Common myeloid progenitor, CD34-positive (primary cell): ENCODE results near the gene ENO1.
"Not testable (repeated sequence)": the region's sequence is repeated elsewhere in the genome, so short reads cannot be mapped to it uniquely, and the experiment has no call there.

Experiments
- CTCF ChIA-PET: fragments of 350-600 bp; sonication (Branson Sonifier 250); formaldehyde crosslinking; loops from one replicate; lab custom pipeline; 2021; ENCODE audit warnings: antibody characterized with exemption; lab: Charles Lee
- POLR2A ChIA-PET: fragments of 350-600 bp; sonication (Branson Sonifier 250); formaldehyde crosslinking; loops from one replicate; lab custom pipeline; 2021; ENCODE audit warnings: antibody characterized with exemption; lab: Charles Lee
- DNase-seq, 3 donors: peaks; one replicate each; pipeline versions ENCODE4 v3.0.0 to v3.0.0-alpha.2; 2013
- H3K27ac ChIP-seq, 2 experiments: 1 replicate in 1 of 2; 2 replicates in 1 of 2; pipeline ENCODE4 v1.7.0; 2013; ENCODE audit warnings: inconsistent platforms in 2 of 2, low read length in 2 of 2, mild to moderate bottlenecking in 2 of 2, low read depth in 1 of 2, moderate library complexity in 1 of 2; ENCODE audit not compliant: severe bottlenecking in 2 of 2, insufficient read depth in 1 of 2, poor library complexity in 1 of 2
- H3K27me3 ChIP-seq, 5 experiments: replicated peaks in 2 of 5; 1 replicate in 3 of 5; 2 replicates in 2 of 5; pipeline versions ENCODE4 v1.6.1 to v1.7.0; 2013; ENCODE audit warnings: low read length in 4 of 5, mild to moderate bottlenecking in 2 of 5, moderate library complexity in 2 of 5, inconsistent platforms in 1 of 5; ENCODE audit not compliant: insufficient read depth in 5 of 5, control insufficient read depth in 4 of 5
- H3K36me3 ChIP-seq, 4 experiments: 1 replicate in 2 of 4; 2 replicates in 2 of 4; pipeline versions ENCODE4 v1.6.1 to v1.7.0; 2013; ENCODE audit warnings: low read length in 3 of 4, control low read depth in 1 of 4, mild to moderate bottlenecking in 1 of 4; ENCODE audit not compliant: control insufficient read depth in 4 of 4, insufficient read depth in 4 of 4
- H3K4me1 ChIP-seq, 4 experiments: 1 replicate in 3 of 4; 2 replicates in 1 of 4; pipeline versions ENCODE4 v1.6.1 to v1.7.1; 2013; ENCODE audit warnings: low read length in 3 of 4, mild to moderate bottlenecking in 3 of 4, control low read depth in 1 of 4, inconsistent platforms in 1 of 4, moderate library complexity in 1 of 4; ENCODE audit not compliant: control insufficient read depth in 4 of 4, insufficient read depth in 4 of 4; ENCODE audit errors: control extremely low read depth in 1 of 4
- H3K4me3 ChIP-seq, 7 experiments: 1 replicate in 4 of 7; 2 replicates in 3 of 7; pipeline versions ENCODE4 v1.5.1 to v1.7.0; 2013; ENCODE audit warnings: mild to moderate bottlenecking in 7 of 7, low read length in 6 of 7, moderate library complexity in 6 of 7, inconsistent platforms in 2 of 7, low read depth in 2 of 7, control low read depth in 1 of 7; ENCODE audit not compliant: insufficient read depth in 4 of 7, control insufficient read depth in 1 of 7; ENCODE audit errors: extremely low read depth in 1 of 7
- H3K9me3 ChIP-seq, 5 experiments: 1 replicate in 4 of 5; 2 replicates in 1 of 5; pipeline versions ENCODE4 v1.6.1 to v1.7.1; 2013; ENCODE audit warnings: low read length in 4 of 5, mild to moderate bottlenecking in 2 of 5, inconsistent platforms in 1 of 5, low read depth in 1 of 5, moderate library complexity in 1 of 5; ENCODE audit not compliant: control insufficient read depth in 4 of 5, insufficient read depth in 2 of 5; ENCODE audit errors: control extremely low read depth in 1 of 5
- WGBS: methylation state at CpG from one replicate; pipeline ENCODE4 v1.1.5; 2013; ENCODE audit not compliant: insufficient coverage; 5-methylcytosine and 5-hydroxymethylcytosine counted together

The ENO1 gene

GRCh38 chr1:8908388-8909151 lies 30.1 kb upstream of the ENO1 start:
- Histone ChIP-seq H3K4me3 (no peak overlapping the region), H3K36me3 (no peaks in the 10 kb centered on the region), H3K27me3 (no peaks in the 10 kb centered on the region), H3K4me1 (peaks cover 0 to 2% (median 0%) of the 10 kb centered on the region in 4 experiments), H3K9me3 (no peaks in the 10 kb centered on the region), H3K27ac (no peak overlapping the region)
- peak in 2 of 3 donors; percentile 21 to 22 for DNase-seq
- CTCF ChIA-PET, result interaction anchor here (0.9 to 2.2 kb wide), 7 partner anchors 12 to 202 kb away, joined by 3 to 7 read pairs (median 4); no protein-coding TSS in a partner anchor
- WGBS, result 80% methylated on average over 13 of the region's 18 CpGs
- POLR2A ChIA-PET, result no interaction called here

- no peak for DNase-seq
- 79% methylated on average over 7 of the region's 9 CpGs for WGBS
- H3K4me3 ChIP-seq, result no peak overlapping the region
- no peaks in the 10 kb centered on the region for H3K36me3 ChIP-seq
- ChIA-PET POLR2A (no interaction called here), CTCF (no interaction called here)
- H3K27me3 ChIP-seq, result no peaks in the 10 kb centered on the region
- H3K9me3 ChIP-seq, result no peaks in the 10 kb centered on the region
- no peak overlapping the region for H3K27ac ChIP-seq
- H3K4me1 ChIP-seq, result peaks cover 0 to 2% (median 0%) of the 10 kb centered on the region in 4 experiments
These were observed 27.2 kb upstream of the ENO1 start for GRCh38 chr1:8905582-8906191.

- DNase-seq, result no peak
- H3K9me3 ChIP-seq, result no peaks in the 10 kb centered on the region
- H3K27me3 ChIP-seq, result no peaks in the 10 kb centered on the region
- CTCF ChIA-PET, result no interaction called here
- H3K36me3 ChIP-seq, result no peaks in the 10 kb centered on the region
- 87% methylated on average over 3 of the region's 6 CpGs for WGBS
- peaks cover 0 to 3% (median 1%) of the 10 kb centered on the region in 4 experiments for H3K4me1 ChIP-seq
- H3K27ac ChIP-seq, result no peak overlapping the region
- POLR2A ChIA-PET, result no interaction called here
- H3K4me3 ChIP-seq, result no peak overlapping the region
These were observed 25.6 kb upstream of the ENO1 start for GRCh38 chr1:8903908-8904650.

GRCh38 chr1:8903410-8903809 lies 24.9 kb upstream of the ENO1 start:
- ChIA-PET CTCF (interaction anchor here (1.5 kb wide), 1 partner anchor 46 kb away, joined by 3 read pairs; no protein-coding TSS in a partner anchor), POLR2A (no interaction called here)
- no peak overlapping the region for H3K27ac ChIP-seq
- peaks cover 0 to 3% (median 1%) of the 10 kb centered on the region in 4 experiments for H3K4me1 ChIP-seq
- H3K36me3 ChIP-seq, result no peaks in the 10 kb centered on the region
- DNase-seq, result peak in 2 of 3 donors; percentile 33 to 35
- H3K4me3 ChIP-seq, result no peak overlapping the region
- no peaks in the 10 kb centered on the region for H3K27me3 ChIP-seq
- 100% methylated on average over 3 of the region's 6 CpGs for WGBS
- H3K9me3 ChIP-seq, result no peaks in the 10 kb centered on the region

GRCh38 chr1:8902765-8903164 lies 24.3 kb upstream of the ENO1 start:
- Histone ChIP-seq H3K27me3 (no peaks in the 10 kb centered on the region), H3K27ac (no peak overlapping the region), H3K4me1 (peaks cover 0 to 3% (median 0%) of the 10 kb centered on the region in 4 experiments), H3K9me3 (no peaks in the 10 kb centered on the region), H3K4me3 (no peak overlapping the region), H3K36me3 (no peaks in the 10 kb centered on the region)
- WGBS, result 97% methylated on average over 4 of the region's 5 CpGs
- ChIA-PET POLR2A (interaction anchor here (0.6 kb wide), 1 partner anchor 160 kb away, joined by 3 read pairs; no protein-coding TSS in a partner anchor), CTCF (interaction anchor here (1.5 kb wide), 1 partner anchor 46 kb away, joined by 3 read pairs; no protein-coding TSS in a partner anchor)
- DNase-seq, result no peak

- H3K4me1 ChIP-seq, POLR2A ChIA-PET, H3K4me3 ChIP-seq, H3K27me3 ChIP-seq, DNase-seq, H3K36me3 ChIP-seq, H3K27ac ChIP-seq, CTCF ChIA-PET, H3K9me3 ChIP-seq: not testable (repeated sequence)
- WGBS, result 100% methylated on average over 3 of the region's 4 CpGs
These were observed 22.2 kb upstream of the ENO1 start for GRCh38 chr1:8900684-8901083.
